Liver (tissue), 3 donors: ENCODE data around the gene TNFRSF1B.

Experiments
- CTCF ChIP-seq: fragments of 150-350 bp; IDR thresholded peaks from 2 replicates; pipeline ENCODE4 v1.5.1; 2017; ENCODE audit warnings: improper control_type of control experiment, low read depth, low read length; ENCODE audit not compliant: missing input control
- EGR1 ChIP-seq, 2 donors: IDR thresholded peaks; 2 replicates each; pipeline ENCODE4 v1.6.1; 2016 to 2018; ENCODE audit warnings: antibody characterized with exemption in 2 of 2, low read depth in 2 of 2
- FOXA1 ChIP-seq: IDR thresholded peaks from 2 replicates; pipeline ENCODE4 v1.6.1; 2016; ENCODE audit warnings: antibody characterized with exemption
- GABPA ChIP-seq, 2 donors: IDR thresholded peaks in 1 of 2; conservative IDR thresholded peaks in 1 of 2; 2 replicates each; pipeline ENCODE4 v1.6.1; 2016; ENCODE audit warnings: antibody characterized with exemption in 2 of 2, mild to moderate bottlenecking in 1 of 2, moderate library complexity in 1 of 2
- HNF4G ChIP-seq: IDR thresholded peaks from 2 replicates; pipeline ENCODE4 v1.6.1; 2016; ENCODE audit warnings: antibody characterized with exemption
- donor health status: healthy.
- donor health status: healthy.

DNA sequence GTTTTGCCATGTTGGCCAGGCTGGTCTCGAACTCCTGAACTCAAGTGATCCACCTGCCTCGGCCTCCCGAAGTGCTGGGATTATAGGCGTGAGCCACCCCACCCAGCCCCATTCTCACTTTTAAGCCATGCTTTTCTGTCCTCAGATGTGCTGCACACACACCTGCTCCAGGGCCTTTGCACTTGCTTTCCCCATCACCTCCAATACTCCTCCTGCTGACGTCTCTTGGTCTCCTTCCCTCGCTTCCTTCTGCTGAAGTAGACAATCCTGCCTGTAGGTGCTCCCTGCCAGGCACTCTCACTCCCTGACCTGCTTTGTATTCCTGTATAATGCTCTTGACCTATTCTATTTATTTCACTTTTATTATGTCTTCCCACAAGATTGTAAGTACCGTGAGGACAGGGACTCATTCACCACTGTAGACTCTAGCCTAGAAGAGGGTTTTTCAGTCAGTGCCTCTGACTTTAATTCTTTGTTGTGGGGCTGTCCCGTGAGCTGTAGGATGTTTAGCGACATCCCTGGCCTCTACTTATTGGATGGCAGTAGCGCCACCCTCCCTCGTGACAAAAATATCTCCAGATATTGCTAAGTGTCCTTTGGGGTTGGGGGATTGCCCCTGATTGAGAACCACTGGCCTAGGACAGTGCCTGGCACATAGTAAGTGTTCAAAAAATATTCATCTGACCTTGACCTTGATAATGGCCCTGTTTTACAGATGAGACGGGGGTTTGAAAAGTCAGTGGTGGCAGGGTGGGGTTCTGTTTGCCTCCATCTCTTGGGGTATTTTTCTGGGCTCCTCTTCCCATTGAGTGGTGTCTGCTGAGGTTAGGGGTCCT is 4.6 kb downstream of the TNFRSF1B start:
- TF ChIP-seq CTCF, result no peak
- TF ChIP-seq HNF4G, result no peak
- no peak for TF ChIP-seq FOXA1
- no peak for TF ChIP-seq EGR1 (IDR thresholded peaks at IDR 0.05; ENCODE audit: low read depth in 2 of 2)
- TF ChIP-seq GABPA (IDR thresholded peaks at IDR 0.05 in 1 of 2, conservative IDR thresholded peaks at IDR 0.05 in 1 of 2), result no peak
